ENCODE measurements around the gene CADM4. TPM values are rescaled to one million over a fixed set of nuclear protein-coding genes. Genes with fewer than 3 reads are reported as not detected.

CADM4 gene
- total RNA-seq, 1 donor from 2014 or later: 9.7 TPM

- DNase-seq (ENCODE audit: missing footprints): peak; percentile 99
- peak; percentile 99 for ATAC-seq
- intact Hi-C loops (cut with DNase I): loop anchor here (1.0 kb wide), 1 partner anchor 21 kb away; the partner anchor contains the start of genes IRGQ and ZNF576
These were observed 64.3 kb downstream of the CADM4 start, which contains the start of the genes PINLYP and XRCC1 for GRCh38 chr19:43575156-43575950. Gene PINLYP (plus strand): TSS chr19:43575801. CDS start chr19:43577192, 1,391 bp downstream. Gene XRCC1 (minus strand): TSS chr19:43575527. CDS start chr19:43575458, 69 bp downstream.

GRCh38 chr19:43574424-43575155 lies 65.1 kb downstream of the CADM4 start:
- no peak for DNase-seq (ENCODE audit: missing footprints)
- intact Hi-C loops (cut with DNase I): loop anchor here (1.0 kb wide), 1 partner anchor 22 kb away; the partner anchor contains the start of genes IRGQ and ZNF576
- ATAC-seq: no peak

Other genes starting within 250 kb of the CADM4 start
- gene TEX101, start 225.0 kb downstream of the CADM4 start, total RNA-seq: not detected
- gene LYPD3, start 174.2 kb downstream of the CADM4 start, total RNA-seq: 0.19 TPM
- gene PHLDB3, start 135.1 kb downstream of the CADM4 start, total RNA-seq: 5.7 TPM
- 15.2 TPM for gene ETHE1, start 112.6 kb downstream of the CADM4 start, total RNA-seq
- 1.8 TPM for gene ZNF575, start 106.7 kb downstream of the CADM4 start, total RNA-seq
- 12.2 TPM for gene XRCC1, start 64.3 kb downstream of the CADM4 start, total RNA-seq
- gene PINLYP, start 64.0 kb downstream of the CADM4 start, total RNA-seq: 2.2 TPM
- gene IRGQ, start 43.7 kb downstream of the CADM4 start, total RNA-seq: 16.2 TPM
- 9.3 TPM for gene ZNF576, start 43.3 kb downstream of the CADM4 start, total RNA-seq
- gene SRRM5, start 27.8 kb downstream of the CADM4 start, total RNA-seq: 0.16 TPM
- 32.9 TPM for gene ZNF428, start 20.2 kb downstream of the CADM4 start, total RNA-seq
- gene PLAUR, start 30.3 kb upstream of the CADM4 start, total RNA-seq: 3.8 TPM
- gene IRGC, start 76.2 kb upstream of the CADM4 start, total RNA-seq: not detected
- 15.7 TPM for gene SMG9, start 115.1 kb upstream of the CADM4 start, total RNA-seq
- gene KCNN4, start 141.1 kb upstream of the CADM4 start, total RNA-seq: 0.41 TPM
- 0.92 TPM for gene LYPD5, start 162.6 kb upstream of the CADM4 start, total RNA-seq
- 11.1 TPM for gene ZNF283, start 187.5 kb upstream of the CADM4 start, total RNA-seq
- gene ZNF404, start 244.1 kb upstream of the CADM4 start, total RNA-seq: 7.6 TPM